Mesendoderm (in vitro differentiated cells): ENCODE measurements around the gene EXOC6.

Experiments used
- DNase-seq: peaks from one replicate; pipeline ENCODE4 v3.0.0; 2013
- H2AK5ac ChIP-seq: 2 replicates; pipeline ENCODE4 v1.6.1; 2013; ENCODE audit warnings: low read length, inconsistent platforms
- H2BK120ac ChIP-seq: 2 replicates; pipeline ENCODE4 v1.6.1; 2013; ENCODE audit warnings: low read depth, mild to moderate bottlenecking, low read length, moderate library complexity, mixed read lengths
- H2BK15ac ChIP-seq: replicated peaks from 2 replicates; pipeline ENCODE4 v1.6.1; 2013; ENCODE audit warnings: low read depth, mild to moderate bottlenecking, moderate library complexity
- H2BK5ac ChIP-seq: 2 replicates; pipeline ENCODE4 v1.6.1; 2013; ENCODE audit warnings: low read length, inconsistent platforms
- H3K18ac ChIP-seq: 2 replicates; pipeline ENCODE4 v1.6.1; 2013; ENCODE audit warnings: mild to moderate bottlenecking, low read length, mixed read lengths
- H3K23ac ChIP-seq: one replicate; pipeline ENCODE4 v1.6.1; 2013; ENCODE audit warnings: low read length
- H3K27ac ChIP-seq: 2 replicates; pipeline ENCODE4 v1.5.1; 2013; ENCODE audit warnings: low read depth, mild to moderate bottlenecking, inconsistent platforms, low read length, moderate library complexity
- H3K27me3 ChIP-seq: 2 replicates; pipeline ENCODE4 v1.6.1; 2013; ENCODE audit warnings: low read length, control low read depth, mild to moderate bottlenecking, inconsistent platforms; ENCODE audit not compliant: insufficient read depth, poor library complexity
- H3K36me3 ChIP-seq: 2 replicates; pipeline ENCODE4 v1.6.1; 2013; ENCODE audit warnings: low read length, inconsistent platforms; ENCODE audit not compliant: control insufficient read depth, insufficient read depth
- H3K4ac ChIP-seq: one replicate; pipeline ENCODE4 v1.6.1; 2013; ENCODE audit warnings: low read depth, mild to moderate bottlenecking, low read length, moderate library complexity
- H3K4me1 ChIP-seq: 2 replicates; pipeline ENCODE4 v1.6.1; 2013; ENCODE audit warnings: low read depth, low read length, inconsistent platforms; ENCODE audit not compliant: control insufficient read depth
- H3K4me2 ChIP-seq: 2 replicates; pipeline ENCODE4 v1.6.1; 2013; ENCODE audit warnings: low read length
- H3K4me3 ChIP-seq: 2 replicates; pipeline ENCODE4 v1.5.1; 2013; ENCODE audit warnings: mild to moderate bottlenecking, low read length
- H3K56ac ChIP-seq: one replicate; pipeline ENCODE4 v1.6.1; 2013; ENCODE audit warnings: low read length
- H3K79me1 ChIP-seq: 2 replicates; pipeline ENCODE4 v1.6.1; 2013; ENCODE audit warnings: low read length, inconsistent platforms
- H3K79me2 ChIP-seq: 2 replicates; pipeline ENCODE4 v1.6.1; 2013; ENCODE audit warnings: mild to moderate bottlenecking, low read length; ENCODE audit not compliant: control insufficient read depth, insufficient read depth
- H3K9ac ChIP-seq: 2 replicates; pipeline ENCODE4 v1.6.1; 2013; ENCODE audit warnings: low read length, inconsistent platforms
- H4K5ac ChIP-seq: one replicate; pipeline ENCODE4 v1.6.1; 2013; ENCODE audit warnings: low read length
- H4K8ac ChIP-seq: one replicate; pipeline ENCODE4 v1.6.1; 2013; ENCODE audit warnings: low read depth, mild to moderate bottlenecking, control low read depth, low read length, moderate library complexity
- WGBS: extraction: QIAGEN DNeasy Blood & Tissue Kit; methylation state at CpG from one replicate; pipeline ENCODE4 v1.1.7; 2013; ENCODE audit warnings: low lambda C conversion rate, missing lambda C conversion rate; ENCODE audit not compliant: insufficient coverage; ENCODE audit errors: extremely low coverage; 5-methylcytosine and 5-hydroxymethylcytosine counted together

The EXOC6 gene

DNA sequence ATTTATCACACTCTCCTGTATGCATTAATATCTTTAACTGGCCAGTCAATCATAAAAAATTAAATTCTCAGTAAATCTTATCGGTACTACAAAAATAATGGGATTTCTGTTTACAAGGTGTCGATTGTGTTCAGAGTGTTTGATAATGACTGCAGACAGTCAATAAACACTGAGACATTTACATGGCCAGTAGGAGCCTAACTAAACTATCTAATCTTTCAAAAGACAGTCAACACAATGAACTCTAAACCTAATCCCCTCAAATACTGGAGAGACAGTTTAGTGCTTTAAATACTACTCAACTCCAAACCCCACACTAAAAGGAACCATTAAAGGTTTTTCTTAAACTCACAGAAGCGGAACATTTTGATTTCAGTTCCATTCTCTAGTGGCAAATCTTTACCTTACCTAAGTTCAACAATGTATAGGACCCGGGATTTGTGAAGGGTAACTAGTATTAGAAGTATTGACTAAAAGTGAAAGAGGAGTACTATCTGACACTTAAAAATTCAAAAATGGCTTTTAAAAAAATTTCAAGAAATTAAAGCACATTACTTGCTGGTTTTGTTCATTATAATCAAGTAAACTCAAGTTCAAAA is 37.3 kb upstream of the EXOC6 start:
- H2BK120ac ChIP-seq, result no peak overlapping the region
- DNase-seq, result peak; percentile 72
- no peaks in the 10 kb centered on the region for H3K79me2 ChIP-seq
- no peak overlapping the region for H2AK5ac ChIP-seq
- no peak overlapping the region for H4K8ac ChIP-seq
- no peak overlapping the region for H3K4ac ChIP-seq
- H3K18ac ChIP-seq, result no peak overlapping the region
- no peak overlapping the region for H2BK5ac ChIP-seq
- peaks cover 3% of the 10 kb centered on the region for H3K4me1 ChIP-seq
- no peak overlapping the region for H3K4me2 ChIP-seq
- H3K56ac ChIP-seq, result no peak overlapping the region
- H2BK15ac ChIP-seq, result no peak overlapping the region
- H4K5ac ChIP-seq, result no peak overlapping the region
- no peaks in the 10 kb centered on the region for H3K27me3 ChIP-seq
- H3K27ac ChIP-seq, result no peak overlapping the region
- no peak overlapping the region for H3K4me3 ChIP-seq
- H3K79me1 ChIP-seq, result no peaks in the 10 kb centered on the region
- no CpG with 5 or more reads among the region's 4 CpGs for WGBS
- H3K23ac ChIP-seq, result no peak overlapping the region
- no peak overlapping the region for H3K9ac ChIP-seq
- H3K36me3 ChIP-seq, result no peaks in the 10 kb centered on the region

DNA sequence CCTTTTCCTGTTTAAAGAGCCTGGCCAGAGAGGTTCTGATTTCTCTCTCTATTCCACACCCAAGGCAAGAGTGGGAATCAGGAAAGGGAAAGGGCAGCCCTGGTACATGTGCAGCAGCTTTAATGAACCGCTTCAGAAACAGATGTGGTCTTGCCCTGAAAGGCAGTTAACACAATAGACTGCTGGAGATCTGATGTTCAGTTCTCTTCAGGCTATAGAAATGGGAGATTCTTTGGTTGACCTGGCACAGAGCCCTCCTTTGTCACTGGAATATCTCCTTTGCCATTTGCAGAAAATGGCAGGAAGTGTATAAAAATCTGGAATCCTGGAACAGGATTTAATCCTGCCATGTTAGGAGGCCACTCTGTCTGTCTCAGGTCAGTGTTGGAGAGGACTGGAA is 36.3 kb upstream of the EXOC6 start:
- Histone ChIP-seq H3K4me1 (peaks cover 3% of the 10 kb centered on the region), H3K18ac (peak overlapping the region; percentile 89), H2AK5ac (no peak overlapping the region), H2BK15ac (no peak overlapping the region), H3K79me2 (no peaks in the 10 kb centered on the region), H2BK120ac (peak overlapping the region; percentile 64), H4K5ac (no peak overlapping the region), H3K56ac (no peak overlapping the region), H3K4me3 (no peak overlapping the region), H3K9ac (no peak overlapping the region), H3K4me2 (no peak overlapping the region), H2BK5ac (peak overlapping the region; percentile 7), H3K27me3 (no peaks in the 10 kb centered on the region), H4K8ac (no peak overlapping the region), H3K23ac (no peak overlapping the region), H3K4ac (peak overlapping the region; percentile 7), H3K27ac (no peak overlapping the region), H3K36me3 (no peaks in the 10 kb centered on the region), H3K79me1 (no peaks in the 10 kb centered on the region)
- no CpG with 5 or more reads among the region's 1 CpG for WGBS
- no peak for DNase-seq

DNA sequence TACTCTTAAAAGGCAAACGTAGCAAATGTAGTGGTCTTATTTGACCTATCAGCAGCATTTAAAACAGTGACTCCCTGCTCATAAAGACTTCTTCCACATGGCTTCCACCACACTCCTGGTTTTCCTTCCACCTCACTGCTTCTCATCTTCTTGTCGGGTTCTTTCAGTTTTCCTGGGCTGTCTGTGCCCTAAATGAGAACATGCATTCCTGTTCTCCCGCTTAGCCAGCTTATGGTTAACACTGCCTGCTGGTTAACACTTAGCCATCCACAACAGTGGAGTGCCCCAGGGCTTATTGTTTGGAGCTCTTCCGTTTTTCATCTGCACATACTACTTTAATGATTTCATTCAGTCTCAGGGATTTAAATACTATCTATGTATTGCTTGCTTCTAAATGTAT is 34.3 kb upstream of the EXOC6 start:
- Histone ChIP-seq H3K4me3 (no peak overlapping the region), H3K4me1 (peaks cover 3% of the 10 kb centered on the region), H2BK120ac (no peak overlapping the region), H3K4ac (no peak overlapping the region), H3K79me1 (no peaks in the 10 kb centered on the region), H2AK5ac (no peak overlapping the region), H3K9ac (no peak overlapping the region), H4K8ac (no peak overlapping the region), H3K36me3 (no peaks in the 10 kb centered on the region), H3K27ac (no peak overlapping the region), H3K18ac (no peak overlapping the region), H3K23ac (no peak overlapping the region), H3K4me2 (no peak overlapping the region), H2BK5ac (no peak overlapping the region), H3K27me3 (no peaks in the 10 kb centered on the region), H3K56ac (no peak overlapping the region), H3K79me2 (no peaks in the 10 kb centered on the region), H2BK15ac (no peak overlapping the region), H4K5ac (no peak overlapping the region)
- no CpG with 5 or more reads among the region's 4 CpGs for WGBS
- no peak for DNase-seq

DNA sequence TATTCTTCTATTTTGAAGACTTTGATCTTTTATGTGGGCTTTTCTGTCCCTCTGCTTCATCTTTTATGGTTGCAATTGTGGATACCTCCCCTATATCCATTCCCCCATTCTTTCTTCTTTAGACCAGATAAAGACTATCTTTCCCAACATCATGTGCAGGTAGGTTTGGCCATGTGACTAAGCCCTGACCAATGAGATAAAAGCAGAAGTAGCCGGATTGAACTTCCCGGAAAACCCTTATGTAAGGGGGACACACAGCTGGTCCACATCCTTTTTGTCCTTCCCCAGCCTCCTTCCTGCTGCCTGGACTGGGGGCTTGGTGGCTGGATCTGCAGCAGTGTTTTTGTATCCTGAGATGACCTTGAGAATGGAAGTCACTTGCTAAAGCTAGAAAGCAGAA is 33.5 kb upstream of the EXOC6 start:
- Histone ChIP-seq H3K18ac (no peak overlapping the region), H2BK5ac (no peak overlapping the region), H3K27me3 (no peaks in the 10 kb centered on the region), H3K27ac (no peak overlapping the region), H2BK120ac (no peak overlapping the region), H3K79me1 (no peaks in the 10 kb centered on the region), H3K4me3 (no peak overlapping the region), H3K4ac (no peak overlapping the region), H2BK15ac (no peak overlapping the region), H3K56ac (no peak overlapping the region), H2AK5ac (no peak overlapping the region), H4K8ac (no peak overlapping the region), H3K23ac (no peak overlapping the region), H3K4me1 (peaks cover 3% of the 10 kb centered on the region), H3K4me2 (no peak overlapping the region), H3K79me2 (no peaks in the 10 kb centered on the region), H4K5ac (no peak overlapping the region), H3K36me3 (no peaks in the 10 kb centered on the region), H3K9ac (no peak overlapping the region)
- no CpG with 5 or more reads among the region's 2 CpGs for WGBS
- DNase-seq, result no peak

DNA sequence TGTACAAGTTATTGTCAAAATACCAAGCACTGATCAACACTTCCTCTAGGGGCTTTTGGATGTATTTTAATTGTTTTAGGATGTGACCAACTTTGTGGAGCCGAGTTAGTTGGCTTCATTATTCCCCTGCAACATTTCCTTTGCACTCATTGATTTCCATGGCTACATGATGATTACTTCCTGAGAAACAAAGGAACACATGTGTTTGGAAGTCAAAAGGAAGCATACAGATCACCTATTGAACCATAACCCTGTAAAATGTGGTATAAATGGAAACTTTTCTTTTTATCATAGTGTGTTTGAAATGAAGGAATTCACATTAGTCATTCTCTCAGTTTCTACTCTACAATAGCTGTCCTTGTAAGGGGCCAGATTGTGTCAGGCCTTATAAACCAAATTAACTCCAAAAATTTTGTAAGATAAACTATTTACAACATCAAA is 32.2 kb upstream of the EXOC6 start:
- WGBS, result no CpG with 5 or more reads among the region's 1 CpG
- Histone ChIP-seq H4K5ac (no peak overlapping the region), H3K4ac (no peak overlapping the region), H3K4me3 (no peak overlapping the region), H4K8ac (no peak overlapping the region), H3K79me2 (no peaks in the 10 kb centered on the region), H3K4me2 (no peak overlapping the region), H3K9ac (no peak overlapping the region), H2AK5ac (no peak overlapping the region), H2BK5ac (no peak overlapping the region), H3K27me3 (no peaks in the 10 kb centered on the region), H2BK15ac (no peak overlapping the region), H3K56ac (no peak overlapping the region), H2BK120ac (no peak overlapping the region), H3K23ac (no peak overlapping the region), H3K18ac (no peak overlapping the region), H3K27ac (no peak overlapping the region), H3K36me3 (no peaks in the 10 kb centered on the region), H3K4me1 (peaks cover 3% of the 10 kb centered on the region), H3K79me1 (no peaks in the 10 kb centered on the region)
- DNase-seq, result no peak

DNA sequence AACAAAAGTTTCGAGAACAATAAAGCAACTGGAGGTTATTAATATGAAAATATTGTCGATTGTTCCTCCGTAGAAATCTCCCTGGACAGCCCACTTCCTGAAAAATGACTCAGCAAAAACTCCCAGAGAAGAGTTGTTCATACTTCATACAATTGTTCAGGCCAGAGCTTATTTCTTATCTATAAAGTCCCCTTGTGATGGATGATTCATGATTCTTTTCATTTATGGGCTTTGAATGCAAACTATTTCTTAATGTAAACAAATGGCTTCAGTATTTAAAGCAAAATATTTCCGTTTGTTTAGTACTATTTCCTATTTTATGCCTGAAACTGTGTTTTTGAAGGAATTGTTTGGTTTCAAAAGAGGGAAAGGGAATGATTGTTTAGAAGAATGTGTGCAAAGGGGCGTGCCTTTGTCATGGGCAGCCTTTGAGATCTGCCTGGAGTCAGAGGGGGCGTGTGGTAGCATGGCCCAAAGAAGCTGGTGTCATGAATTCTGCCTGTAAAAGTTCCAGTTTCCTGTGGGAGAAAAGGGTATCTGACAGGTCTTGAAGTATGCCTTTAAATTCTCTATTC is 26.2 kb upstream of the EXOC6 start:
- Histone ChIP-seq H2AK5ac (no peak overlapping the region), H3K4ac (no peak overlapping the region), H3K79me1 (no peaks in the 10 kb centered on the region), H4K8ac (no peak overlapping the region), H3K56ac (no peak overlapping the region), H3K27me3 (no peaks in the 10 kb centered on the region), H3K27ac (no peak overlapping the region), H2BK15ac (no peak overlapping the region), H3K23ac (no peak overlapping the region), H2BK5ac (no peak overlapping the region), H3K18ac (no peak overlapping the region), H2BK120ac (no peak overlapping the region), H3K36me3 (no peaks in the 10 kb centered on the region), H3K4me2 (no peak overlapping the region), H4K5ac (no peak overlapping the region), H3K4me1 (no peaks in the 10 kb centered on the region), H3K9ac (no peak overlapping the region), H3K4me3 (no peak overlapping the region), H3K79me2 (no peaks in the 10 kb centered on the region)
- no peak for DNase-seq
- no CpG with 5 or more reads among the region's 6 CpGs for WGBS
